HG03457 (cell line): ENCODE measurements around the gene KLF3.

ENCODE experiments used
- ATAC-seq: cut with Tn5 transposase; IDR thresholded peaks from one replicate; pipeline ENCODE4 v1.9.1; 2021; ENCODE audit warnings: moderate number of reproducible peaks; ENCODE audit not compliant: unreplicated experiment

KLF3 gene

GRCh38 chr4:38734446-38734845 is 70.4 kb downstream of the KLF3 start:
- no peak for ATAC-seq

- ATAC-seq: no peak
Measured at GRCh38 chr4:38734911-38735310, 70.9 kb downstream of the KLF3 start.

DNA sequence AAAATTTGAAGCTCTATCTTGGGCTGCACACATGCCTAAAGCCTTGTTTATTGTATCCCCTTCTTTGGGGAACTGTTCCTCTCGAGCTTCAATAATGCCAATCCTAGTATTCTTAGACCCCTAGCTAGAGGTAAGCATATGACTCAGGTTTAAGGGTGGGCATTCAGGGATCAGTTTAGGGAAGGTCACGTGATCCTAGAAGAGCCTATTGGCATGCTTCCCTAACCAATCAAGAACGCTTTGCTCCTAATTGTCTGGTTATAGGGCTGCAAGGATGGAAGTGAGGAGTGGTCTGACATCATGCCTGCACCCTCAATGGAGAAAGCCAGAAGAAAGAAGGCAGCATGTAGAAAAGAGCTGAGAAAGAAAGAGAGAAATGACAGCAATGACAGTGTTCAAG is 71.9 kb downstream of the KLF3 start:
- no peak for ATAC-seq

DNA sequence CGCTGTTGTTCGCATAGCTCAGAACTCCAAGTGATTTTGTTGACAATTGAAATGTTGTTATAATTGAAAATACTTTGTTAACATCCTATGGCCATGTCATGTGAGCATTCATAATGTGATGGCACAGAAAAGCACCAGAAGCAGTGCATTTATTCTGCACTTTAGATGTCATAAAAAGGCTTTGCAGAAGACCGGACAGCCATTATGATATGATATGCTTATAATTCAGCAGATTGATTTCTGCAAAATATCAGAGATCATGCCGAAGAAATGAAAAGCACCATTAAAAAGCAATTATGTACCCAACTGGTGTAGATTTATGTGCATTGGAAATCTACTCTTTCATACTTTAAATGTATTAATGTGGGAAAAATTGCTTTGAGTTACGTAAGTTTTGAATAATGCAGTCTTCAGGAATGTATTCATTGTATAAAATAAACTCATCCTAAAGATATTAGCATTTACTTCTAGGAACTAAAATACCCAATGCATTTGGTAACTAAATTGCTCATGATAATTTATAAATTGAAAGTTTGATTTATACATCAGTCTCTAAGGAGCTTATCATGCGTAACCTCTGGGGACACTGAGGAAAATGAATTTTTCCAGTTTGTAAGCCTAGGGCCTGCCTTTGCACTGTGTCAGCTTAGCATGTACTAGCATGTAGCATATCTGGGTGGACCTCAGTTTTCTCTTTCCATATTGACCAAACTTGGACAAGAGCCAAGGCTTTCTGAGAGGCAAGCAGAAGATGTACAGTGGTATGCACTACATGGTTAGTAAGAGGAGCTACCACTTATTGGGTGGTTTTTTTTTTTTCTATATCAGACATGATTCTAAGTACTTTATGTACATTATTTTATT is 75.2 kb downstream of the KLF3 start:
- no peak for ATAC-seq

DNA sequence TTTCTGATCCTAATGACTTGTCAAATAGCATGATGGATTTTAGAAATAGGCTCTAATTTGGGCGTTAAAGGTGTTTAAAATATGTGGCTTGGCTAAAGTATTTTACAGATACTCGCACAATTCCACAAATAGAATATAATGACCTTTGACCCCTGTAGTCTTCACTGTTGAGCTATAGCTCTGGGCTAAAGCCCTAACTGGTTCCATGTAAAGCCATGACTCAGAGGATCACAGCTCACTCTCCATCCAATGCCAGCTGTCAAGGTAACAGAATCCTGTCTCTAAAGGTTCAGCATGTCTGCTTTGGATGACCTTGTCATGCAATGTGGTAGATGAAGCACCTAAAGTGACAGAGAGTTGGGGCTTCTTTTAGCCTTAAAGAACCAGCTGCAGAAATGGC is 76.3 kb downstream of the KLF3 start:
- no peak for ATAC-seq

DNA sequence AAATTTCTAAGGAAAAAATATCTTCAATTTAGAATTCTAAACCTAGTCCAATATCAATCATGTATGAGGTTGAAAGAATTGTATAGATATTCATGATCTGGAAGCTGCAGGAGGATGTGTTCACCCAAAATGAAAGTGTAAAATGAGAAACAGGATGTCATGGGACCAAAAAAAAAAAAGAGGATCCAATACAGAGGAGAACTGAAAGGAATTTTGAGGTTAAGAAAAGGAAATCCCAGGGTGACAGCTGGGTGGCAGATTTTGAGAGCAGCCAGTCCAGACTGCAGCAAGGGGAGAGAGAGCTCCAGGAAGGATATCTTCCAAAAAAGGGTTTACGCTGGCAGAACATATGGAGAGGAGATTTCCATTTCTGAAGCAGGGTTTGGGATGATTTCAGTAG is 79.9 kb downstream of the KLF3 start:
- no peak for ATAC-seq

- no peak for ATAC-seq
Measured at GRCh38 chr4:38745881-38746280, 81.9 kb downstream of the KLF3 start.

GRCh38 chr4:38747629-38748028 is 83.6 kb downstream of the KLF3 start:
- no peak for ATAC-seq

DNA sequence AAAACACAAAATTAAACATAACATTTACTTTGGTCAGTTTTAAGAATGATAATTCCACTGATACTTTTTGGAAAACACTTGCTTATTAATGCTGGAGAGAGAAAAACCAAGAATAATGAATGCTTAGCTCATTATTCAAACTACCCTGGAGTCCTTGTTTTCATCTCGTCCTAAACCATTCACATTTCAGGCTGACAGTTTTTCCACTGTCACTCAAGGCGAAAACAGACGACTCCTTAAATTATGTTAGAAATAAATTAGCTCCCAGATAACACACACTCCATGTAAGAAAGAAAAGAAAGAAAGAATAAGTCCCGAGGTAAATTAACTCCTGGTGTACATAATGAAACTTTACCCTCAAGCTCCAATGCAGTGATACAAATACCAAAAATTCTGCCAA is 85.3 kb downstream of the KLF3 start:
- ATAC-seq: no peak
